HG02763 (cell line): ENCODE measurements around the gene GAL3ST2.
"Not testable (repeated sequence)": the region's sequence is repeated elsewhere in the genome, so short reads cannot be mapped to it uniquely, and the experiment has no call there.

Experiments
- ATAC-seq: cut with Tn5 transposase; IDR thresholded peaks from one replicate; pipeline ENCODE4 v1.9.1; 2021; ENCODE audit warnings: mild to moderate bottlenecking, moderate library complexity; ENCODE audit not compliant: unreplicated experiment

Gene GAL3ST2

DNA sequence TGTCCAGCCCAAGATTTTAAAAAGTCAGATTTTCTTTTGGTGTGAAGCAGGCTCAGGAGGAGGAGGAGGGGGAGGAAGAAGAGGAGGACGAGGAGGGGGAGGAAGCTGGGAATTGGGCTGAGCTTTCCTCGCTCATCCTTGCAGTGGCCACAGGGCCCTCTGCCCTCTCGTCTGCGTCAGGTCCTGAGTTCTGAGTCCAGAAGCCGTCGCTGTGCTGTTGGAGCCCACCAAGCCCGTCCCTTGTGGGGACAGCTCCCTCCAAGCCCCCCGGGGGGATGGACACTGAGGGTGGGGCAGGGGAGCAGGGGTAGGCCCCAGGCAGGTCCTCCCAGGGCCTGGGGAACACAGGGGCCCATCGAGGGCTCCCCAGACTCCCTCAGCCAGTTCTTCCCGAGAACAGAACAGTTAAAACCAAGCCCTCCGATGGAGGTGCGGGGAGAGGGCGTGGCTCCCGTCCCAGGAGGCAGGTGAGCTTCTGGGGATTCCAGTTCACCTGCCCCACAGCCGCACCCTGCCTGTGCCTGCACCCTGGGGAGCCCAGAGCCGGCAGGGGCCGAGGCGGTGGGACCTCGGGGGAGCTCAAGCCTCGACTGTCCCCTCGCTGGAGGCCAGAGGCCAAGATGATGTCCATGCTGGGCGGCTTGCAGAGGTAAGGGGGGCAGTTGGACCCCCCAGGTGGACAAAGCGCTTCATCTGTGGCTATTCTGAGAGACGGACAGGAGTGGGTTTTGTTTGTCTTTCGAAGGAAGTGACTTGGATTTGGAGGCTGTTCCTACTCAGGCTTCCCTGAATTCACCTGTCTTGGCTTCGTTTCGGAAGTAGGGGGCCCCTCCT is at the start of gene GAL3ST2:
Gene GAL3ST2 (plus strand): TSS at position 487 of the 834 bp plus-strand sequence. CDS start 134 bp downstream, at position 621.
- no peak for ATAC-seq

DNA sequence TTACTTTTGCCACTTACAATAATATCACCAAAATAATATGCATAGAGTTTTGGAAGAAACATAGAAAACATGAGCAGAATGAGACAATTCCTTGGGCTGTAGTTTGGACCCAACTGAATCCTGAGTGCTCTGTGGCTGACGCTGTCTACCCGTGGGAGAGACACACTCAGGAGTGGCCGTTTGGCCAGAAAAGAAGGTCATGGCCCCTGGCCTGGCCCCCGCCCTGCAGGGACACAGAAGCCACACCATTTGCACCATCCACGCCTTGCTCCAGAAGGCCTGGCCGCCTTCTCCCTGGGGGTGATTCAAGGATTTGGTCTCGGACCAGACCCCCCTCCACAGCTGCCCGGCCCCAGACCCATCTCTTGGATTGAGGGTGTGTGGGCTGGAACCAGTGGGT is 48.6 kb upstream of the GAL3ST2 start:
- ATAC-seq, result no peak

DNA sequence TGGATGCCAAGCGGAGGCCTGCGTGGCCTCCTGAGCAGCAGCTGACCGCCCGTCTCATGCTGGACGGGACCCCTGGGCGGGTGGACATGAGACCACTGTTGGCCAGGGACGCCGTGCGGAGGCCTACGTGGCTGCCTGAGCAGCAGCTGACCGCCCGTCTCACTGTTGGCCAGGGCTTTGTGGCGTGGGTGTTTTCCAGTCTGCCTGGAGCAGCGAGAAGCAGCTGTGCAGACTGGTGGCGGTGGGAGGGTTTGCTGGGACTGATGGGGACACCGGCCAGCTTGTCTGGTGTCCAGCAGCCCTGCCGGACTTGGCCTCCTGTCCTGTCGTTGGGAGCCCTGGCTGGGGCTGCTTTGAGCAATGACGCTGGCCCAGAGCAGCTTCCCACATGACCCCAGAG is 48.0 kb upstream of the GAL3ST2 start:
- no peak for ATAC-seq

DNA sequence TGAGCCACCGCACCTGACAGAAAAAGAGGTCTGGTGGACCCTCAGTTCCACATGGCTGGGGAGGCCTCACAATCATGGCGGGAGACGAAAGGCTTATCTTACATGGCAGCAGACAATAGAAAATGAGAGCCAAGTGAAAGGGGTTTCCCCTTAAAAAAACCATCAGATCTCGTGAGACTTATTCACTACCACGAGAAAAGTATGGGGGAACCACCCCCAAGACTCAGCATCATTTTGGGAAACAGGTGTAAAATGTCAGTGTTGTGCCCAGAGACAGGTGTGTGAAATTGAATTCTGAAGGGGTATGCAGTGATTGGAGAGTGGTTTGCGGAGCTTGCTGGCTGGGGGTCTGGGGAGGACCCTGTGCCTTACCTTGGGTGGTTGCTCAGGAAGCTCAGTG is 46.8 kb upstream of the GAL3ST2 start:
- ATAC-seq, result no peak

DNA sequence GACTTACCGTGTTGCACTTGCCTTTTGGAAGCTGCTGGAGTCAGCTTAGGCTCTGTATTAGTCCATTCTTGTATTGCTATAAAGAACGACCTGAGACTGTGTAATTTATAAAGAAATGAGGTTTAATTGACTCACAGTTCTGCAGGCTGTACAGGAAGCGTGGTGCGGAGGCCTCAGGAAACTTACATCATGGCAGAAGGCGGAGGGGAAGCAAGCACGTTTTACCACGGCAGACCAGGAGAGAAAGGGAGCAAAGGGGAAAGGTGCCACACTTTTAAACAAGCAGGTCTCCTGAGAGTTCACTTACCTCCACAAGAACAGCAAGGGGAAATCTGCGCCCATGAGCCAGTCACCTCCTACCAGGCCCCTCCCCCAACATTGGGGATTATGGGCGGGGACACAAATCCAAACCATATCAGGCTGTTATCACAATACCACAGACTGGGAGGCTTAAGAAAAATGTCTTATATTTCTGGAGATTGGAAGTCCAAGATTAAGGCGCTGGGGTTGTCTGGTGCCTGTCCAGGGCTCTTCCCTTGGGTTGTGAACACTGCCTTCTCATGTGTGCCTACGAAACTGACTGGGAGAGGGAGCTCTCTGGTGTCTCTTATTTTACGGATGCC is 45.8 kb upstream of the GAL3ST2 start:
- ATAC-seq, result no peak

DNA sequence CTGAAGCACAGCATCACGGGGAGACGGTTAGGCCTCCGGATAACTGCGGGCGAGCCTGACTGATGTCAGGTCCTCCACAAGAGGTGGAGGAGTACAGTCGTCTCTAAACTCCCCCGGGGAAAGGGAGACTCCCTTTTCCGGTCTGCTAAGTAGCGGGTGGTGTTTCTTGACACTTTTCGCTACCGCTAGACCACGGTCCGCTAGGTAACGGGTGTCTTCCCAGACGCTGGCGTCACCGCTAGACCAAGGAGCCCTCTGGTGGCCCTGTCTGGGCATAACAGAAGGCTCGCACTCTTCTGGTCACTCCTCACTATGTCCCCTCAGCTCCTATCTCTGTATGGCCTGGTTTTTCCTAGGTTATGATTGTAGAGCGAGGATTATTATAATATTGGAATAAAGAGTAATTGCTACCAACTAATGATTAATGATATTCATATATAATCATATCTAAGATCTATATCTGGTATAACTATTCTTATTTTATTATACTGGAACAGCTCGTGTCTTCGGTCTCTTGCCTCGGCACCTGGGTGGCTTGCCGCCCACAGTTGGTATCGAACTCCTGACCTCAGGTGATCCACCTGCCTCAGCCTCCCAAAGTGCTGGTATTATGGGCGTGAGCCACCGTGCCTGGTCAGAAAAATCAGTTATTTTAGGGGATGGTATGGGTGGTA is 44.0 kb upstream of the GAL3ST2 start:
- not testable (repeated sequence) for ATAC-seq

DNA sequence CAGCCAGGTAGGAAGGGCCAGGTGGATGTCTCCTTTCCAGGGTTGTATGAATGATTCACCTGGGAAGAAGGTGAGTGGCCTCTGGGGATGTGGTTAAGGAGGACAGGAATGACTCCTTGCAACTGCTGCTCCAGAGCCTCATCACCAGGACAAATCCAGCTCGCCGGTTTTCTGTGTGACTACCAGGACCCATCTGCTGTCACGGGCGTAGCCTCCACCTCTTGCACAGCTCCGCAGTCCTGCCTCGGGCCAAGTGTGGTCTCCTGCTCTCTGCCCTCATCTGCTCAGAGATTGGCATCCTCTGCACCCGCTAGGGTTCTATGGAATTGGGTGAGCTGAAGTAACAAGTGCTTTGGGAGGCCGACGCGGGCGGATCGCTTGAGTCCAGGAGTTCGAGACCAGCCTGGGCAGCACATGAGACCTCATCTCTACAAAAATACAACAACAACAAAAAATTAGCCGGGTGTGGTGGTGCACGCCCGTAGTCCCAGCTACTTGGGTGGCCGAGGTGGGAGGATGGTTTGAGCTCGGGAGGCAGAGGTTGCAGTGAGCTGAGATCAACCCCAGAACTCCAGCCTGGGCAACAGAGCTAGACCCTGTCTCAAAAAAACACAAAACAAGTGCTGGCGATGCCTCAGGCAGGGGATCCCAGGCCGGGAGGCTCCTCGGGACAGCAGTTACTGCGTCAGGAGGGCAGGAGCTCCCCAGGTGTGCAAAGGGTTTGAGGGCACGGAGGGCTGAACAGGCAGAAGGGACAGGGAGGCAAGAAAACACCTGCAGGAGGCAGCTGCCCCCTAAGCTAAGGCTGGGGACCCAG is 43.0 kb upstream of the GAL3ST2 start:
- no peak for ATAC-seq

DNA sequence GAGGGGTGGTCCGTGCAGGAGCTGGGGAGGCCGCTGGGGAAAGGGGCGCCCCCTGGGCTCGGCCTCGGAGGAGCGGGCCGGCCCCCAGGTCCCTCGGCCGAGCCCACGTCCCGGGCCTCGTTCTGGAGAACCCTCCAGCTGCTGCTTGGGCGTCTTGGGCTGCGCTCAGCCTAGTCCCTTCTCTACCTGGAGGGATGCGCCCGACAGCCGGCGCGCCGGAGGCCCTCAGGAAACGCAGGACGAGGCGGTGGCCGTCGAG is 42.5 kb upstream of the GAL3ST2 start:
- peak; percentile 23 for ATAC-seq

DNA sequence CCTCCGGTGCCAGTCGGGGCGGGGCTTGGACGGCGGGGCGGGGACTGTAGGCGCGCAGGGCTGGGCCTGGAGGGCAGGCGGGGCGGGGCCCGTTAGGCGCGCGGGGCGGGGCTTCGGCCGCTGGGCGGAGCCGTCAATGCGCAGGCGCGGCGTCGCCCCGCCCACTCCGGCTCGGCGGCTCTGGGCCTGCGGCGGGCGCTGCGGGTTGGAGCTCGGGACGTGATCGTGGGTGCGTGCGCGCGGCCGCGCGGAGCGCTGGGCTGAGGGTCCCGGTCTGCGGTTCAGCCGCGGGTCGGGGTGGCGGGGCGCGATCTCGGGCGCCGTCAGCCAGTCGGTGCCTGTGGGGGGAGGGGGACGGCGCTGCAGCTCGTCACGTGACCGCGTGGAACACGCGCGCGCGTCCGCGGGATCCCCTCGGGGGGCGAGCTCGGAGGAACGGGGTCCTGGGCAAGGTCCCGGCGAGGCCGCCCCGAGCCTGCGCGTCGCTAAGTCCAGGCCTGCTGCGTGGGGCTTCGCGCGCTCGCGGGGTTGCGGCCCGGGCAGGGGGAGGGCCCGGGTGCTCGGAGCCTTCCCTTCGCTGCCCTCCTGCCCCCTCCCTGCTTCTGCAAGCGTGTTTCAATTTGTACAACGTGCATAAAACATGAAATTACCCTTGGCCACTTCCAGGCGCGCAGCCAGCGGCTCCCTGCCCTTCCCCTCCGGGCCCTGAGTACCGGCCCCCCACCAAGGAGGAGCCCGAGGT is 42.0 kb upstream of the GAL3ST2 start, which contains the start of gene D2HGDH:
Gene D2HGDH (plus strand): TSS at position 164 of the 742 bp plus-strand sequence. CDS start 595 bp downstream, outside the sequence.
- peak; percentile 75 for ATAC-seq

DNA sequence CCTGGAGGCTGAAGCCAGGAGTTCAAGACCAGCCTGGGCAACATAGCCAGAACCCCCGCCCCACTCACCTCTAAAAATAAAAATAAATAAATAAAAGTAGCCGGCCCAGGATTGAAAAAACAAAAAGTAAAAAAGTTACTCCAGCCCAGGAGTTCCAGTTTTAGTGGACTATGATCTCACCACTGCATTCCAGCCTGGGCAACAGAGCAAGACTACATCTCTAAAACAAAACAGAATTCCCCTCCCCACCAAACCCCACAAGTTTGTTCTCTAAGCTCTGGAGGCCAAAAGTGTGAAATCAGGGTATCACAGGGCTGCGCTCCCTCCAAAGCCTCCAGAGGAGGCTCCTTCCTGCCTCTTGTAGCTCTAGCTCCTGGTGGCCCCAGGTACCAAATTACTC is 40.5 kb upstream of the GAL3ST2 start:
- no peak for ATAC-seq

DNA sequence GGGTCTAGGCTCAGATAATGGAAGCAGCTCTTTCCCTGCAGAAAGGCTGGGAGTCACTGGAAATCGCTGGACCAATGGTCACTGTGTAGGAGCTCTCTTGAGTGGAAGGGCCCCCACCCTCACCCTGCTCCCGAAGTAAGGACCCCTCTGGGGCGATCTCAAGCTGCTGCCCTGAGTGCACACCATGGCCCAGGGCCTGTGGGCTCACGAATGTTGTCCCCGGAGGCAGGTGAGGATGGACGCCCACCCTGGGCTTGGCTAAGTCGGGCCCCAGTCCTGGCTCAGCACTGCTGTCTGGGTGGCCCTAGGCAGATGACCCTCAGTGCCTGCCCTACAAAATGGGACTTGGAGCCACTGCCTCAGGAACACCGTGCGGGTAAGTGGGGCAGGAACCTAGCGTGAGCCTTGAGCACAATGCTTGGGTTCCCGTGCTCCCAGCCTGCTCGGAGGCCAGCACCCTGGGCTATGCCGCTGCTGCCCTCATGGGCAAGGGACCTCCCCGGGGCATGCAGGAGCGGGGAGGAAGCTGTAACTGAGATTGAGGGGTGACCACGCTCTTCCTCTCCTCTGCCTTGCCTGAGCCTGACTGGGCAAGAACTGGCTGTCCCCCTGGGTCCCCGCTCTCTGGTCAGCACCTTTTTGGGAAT is 38.5 kb upstream of the GAL3ST2 start:
- no peak for ATAC-seq

DNA sequence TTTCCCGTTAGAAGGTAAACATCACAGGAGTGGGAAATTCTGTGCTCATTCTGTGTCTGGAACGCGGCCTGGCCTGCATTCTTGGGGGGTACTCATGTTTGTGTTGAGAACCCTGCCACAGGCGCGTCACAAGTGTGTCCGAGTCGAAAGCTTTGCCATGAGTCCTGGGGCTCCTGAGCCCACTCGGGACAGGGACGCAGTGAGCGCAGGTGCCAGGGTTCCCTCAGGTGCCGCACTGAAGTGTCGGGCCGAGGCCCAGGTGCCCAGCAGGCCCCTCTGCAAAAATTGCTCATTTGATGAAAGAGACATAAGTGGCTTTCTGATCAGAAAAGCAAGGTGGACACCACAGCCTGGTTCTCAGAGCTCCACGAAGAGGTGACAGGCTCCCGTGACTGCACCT is 37.4 kb upstream of the GAL3ST2 start:
- no peak for ATAC-seq

DNA sequence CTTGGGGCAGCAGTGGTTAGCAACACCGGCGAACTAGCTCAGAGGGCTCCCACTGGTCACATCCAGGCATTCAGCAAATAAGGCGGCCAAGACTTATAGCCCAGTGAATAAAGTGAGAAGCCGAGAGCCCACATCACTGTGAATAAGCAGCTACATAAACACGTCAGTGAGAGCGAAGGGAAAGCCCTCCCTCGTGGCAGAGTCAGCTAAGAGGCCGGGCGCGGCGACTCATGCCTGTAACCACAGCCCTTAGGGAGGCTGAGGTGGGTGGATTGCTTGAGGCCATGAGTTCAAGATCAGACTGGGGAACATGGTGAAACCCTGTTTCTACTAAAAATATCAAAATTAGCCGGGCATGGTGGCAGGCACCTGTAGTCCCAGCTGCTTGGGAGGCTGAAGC is 37.0 kb upstream of the GAL3ST2 start:
- no peak for ATAC-seq

DNA sequence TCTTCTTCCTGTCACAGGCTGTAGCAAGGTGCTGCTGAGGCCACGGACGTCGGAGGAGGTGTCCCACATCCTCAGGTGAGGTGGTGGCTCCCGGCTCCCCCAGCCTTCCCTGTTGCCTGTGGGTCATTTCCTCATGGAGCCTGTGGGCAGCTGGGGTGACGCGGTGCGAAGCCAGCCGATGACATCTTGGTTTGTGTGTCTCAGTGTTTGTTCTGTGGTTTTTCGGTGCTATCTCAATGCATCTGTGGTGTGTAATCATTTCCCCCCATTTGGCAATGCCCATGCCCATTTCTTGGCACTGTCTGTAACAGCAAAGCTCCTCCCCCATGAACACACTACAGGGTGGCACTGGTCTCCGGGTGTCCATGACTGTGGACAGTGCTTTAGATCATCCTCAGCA is 35.6 kb upstream of the GAL3ST2 start:
- ATAC-seq, result no peak

DNA sequence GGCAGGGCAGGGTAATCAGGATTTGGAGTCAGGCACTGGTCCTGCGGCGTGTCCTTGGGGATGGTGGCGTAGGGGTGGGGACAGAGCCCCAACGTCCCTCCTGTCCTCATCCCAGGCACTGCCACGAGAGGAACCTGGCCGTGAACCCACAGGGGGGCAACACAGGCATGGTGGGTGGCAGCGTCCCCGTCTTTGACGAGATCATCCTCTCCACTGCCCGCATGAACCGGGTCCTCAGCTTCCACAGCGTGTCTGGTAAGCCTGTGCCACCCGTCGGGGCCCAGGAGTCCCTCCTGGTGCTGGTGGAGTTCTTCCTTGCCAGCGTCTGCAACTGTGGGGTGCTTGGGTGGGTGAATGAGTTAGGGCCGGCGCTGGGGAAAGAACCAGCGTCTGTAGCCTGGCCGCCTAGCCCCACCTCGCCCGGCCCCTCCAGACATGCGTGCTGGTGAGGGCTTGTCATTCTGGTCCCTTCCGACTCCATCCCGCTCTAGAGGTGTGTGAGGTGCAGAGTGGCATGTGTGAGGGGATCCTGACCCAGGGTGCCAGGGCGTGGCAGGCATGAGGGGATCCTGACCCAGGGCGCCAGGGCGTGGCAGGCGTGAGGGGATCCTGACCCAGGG is 34.2 kb upstream of the GAL3ST2 start:
- no peak for ATAC-seq

DNA sequence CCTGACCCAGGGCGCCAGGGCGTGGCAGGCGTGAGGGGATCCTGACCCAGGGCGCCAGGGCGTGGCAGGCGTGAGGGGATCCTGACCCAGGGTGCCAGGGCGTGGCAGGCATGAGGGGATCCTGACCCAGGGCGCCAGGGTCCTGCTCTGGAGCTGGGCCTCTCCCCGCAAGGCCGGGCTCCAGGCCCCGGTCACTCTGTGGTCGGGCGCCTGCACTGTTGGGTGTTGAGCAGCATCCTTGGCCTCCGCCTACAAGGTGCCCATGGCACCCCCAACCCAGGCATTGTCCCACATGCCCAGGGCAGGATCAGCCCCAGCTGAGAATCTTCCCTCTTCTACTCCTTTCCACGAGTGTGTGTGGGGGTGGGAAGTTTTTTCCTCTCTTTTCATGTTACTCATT is 33.6 kb upstream of the GAL3ST2 start:
- not testable (repeated sequence) for ATAC-seq

DNA sequence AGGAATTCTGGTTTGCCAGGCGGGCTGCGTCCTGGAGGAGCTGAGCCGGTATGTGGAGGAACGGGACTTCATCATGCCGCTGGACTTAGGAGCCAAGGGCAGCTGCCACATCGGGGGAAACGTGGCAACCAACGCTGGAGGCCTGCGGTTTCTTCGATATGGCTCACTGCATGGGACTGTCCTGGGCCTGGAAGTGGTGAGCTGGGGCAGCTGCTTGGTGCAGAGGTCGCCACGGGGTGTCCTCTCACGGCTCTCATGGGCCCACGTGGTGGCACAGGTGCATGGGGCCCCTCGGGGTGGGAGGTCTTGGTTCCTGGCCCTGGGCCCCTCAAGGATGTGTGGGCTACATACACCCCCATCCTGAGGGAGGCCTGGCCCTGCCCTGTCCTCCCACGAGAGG is 33.0 kb upstream of the GAL3ST2 start:
- no peak for ATAC-seq

DNA sequence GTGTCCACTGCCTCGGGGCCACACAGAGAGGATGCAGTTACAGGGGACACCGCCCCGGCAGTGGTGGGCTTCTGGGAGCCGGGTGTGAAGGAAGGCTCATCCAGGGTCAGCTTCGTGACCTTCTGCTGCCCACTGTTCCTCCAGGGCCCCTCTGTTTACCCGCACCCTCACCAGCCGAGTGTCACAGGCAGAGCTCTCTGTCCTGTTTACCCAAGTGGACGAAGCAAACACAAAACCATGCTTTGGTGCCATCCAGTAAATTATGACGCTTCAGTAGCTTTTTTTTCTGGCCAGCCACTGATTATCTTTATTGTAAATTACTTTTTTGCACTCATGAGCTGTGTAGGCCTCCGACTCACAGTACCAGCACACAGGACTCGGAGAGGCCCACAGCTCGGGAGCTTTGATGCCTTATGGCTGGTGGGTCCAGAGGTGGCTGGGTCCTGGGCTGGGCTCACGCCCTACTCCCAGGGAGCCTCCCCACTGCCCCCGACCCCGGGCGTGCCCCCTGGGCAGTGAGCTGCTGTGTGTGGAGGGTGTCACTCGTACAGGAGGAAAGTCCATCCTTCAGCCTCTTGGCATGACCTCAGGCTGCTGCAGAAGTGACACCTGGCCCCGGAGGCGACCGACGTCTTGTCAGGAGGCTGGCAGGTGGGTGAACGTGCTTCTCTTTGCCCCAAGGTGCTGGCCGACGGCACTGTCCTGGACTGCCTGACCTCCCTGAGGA is 32.4 kb upstream of the GAL3ST2 start:
- ATAC-seq, result no peak

DNA sequence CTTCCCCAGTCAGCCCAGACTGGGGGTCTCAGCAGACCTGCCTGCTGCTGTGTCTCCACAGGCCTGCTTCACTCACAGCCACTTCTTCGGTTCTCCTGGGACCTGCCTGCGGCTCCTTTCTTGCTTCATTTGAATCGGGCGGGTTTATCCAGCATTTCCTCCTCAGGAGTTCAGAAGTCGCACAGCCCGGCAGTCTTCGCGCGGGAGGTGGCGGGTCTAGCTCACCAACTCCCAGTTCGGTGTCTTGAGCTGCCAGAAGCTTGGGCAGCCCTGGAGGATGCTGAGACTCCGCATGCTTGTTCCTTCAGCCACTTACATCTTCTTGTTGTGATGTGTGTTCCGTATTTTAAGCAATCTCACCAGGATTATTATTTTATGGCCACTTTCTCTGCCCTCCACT is 31.3 kb upstream of the GAL3ST2 start:
- ATAC-seq, result no peak
